GM21515 (cell line): ENCODE data around the gene TANGO6.

Source experiments
- ATAC-seq: cut with Tn5 transposase; IDR thresholded peaks from one replicate; pipeline ENCODE4 v1.9.1; 2021; ENCODE audit not compliant: unreplicated experiment

The TANGO6 gene

GRCh38 chr16:68907297-68907696, 64.0 kb downstream of the TANGO6 start:
- ATAC-seq: no peak

- no peak for ATAC-seq
These were observed 64.5 kb downstream of the TANGO6 start for GRCh38 chr16:68907781-68908181.

- no peak for ATAC-seq
These were observed 65.9 kb downstream of the TANGO6 start for GRCh38 chr16:68909099-68909733.

GRCh38 chr16:68910051-68910450, 66.7 kb downstream of the TANGO6 start:
- ATAC-seq: no peak

- no peak for ATAC-seq
These were observed 72.3 kb downstream of the TANGO6 start for GRCh38 chr16:68915589-68915988.

GRCh38 chr16:68917541-68917940, 74.2 kb downstream of the TANGO6 start:
- no peak for ATAC-seq

- no peak for ATAC-seq
These were observed 77.0 kb downstream of the TANGO6 start for GRCh38 chr16:68920349-68920748.

GRCh38 chr16:68921637-68922036, 78.3 kb downstream of the TANGO6 start:
- ATAC-seq: no peak

GRCh38 chr16:68923116-68923515, 79.8 kb downstream of the TANGO6 start:
- ATAC-seq: no peak

- no peak for ATAC-seq
These were observed 83.7 kb downstream of the TANGO6 start for GRCh38 chr16:68927018-68927417.

GRCh38 chr16:68931196-68931595, 87.9 kb downstream of the TANGO6 start:
- ATAC-seq: no peak

- ATAC-seq: no peak
These were observed 91.1 kb downstream of the TANGO6 start for GRCh38 chr16:68934402-68934801.

- no peak for ATAC-seq
These were observed 91.7 kb downstream of the TANGO6 start for GRCh38 chr16:68935008-68935407.

- ATAC-seq: no peak
These were observed 93.7 kb downstream of the TANGO6 start for GRCh38 chr16:68936736-68937631.

- ATAC-seq: no peak
These were observed 96.5 kb downstream of the TANGO6 start for GRCh38 chr16:68939692-68940320.

- no peak for ATAC-seq
These were observed 97.5 kb downstream of the TANGO6 start for GRCh38 chr16:68940816-68941215.

GRCh38 chr16:68943961-68944360, 100.6 kb downstream of the TANGO6 start:
- no peak for ATAC-seq

GRCh38 chr16:68948230-68948910, 105.0 kb downstream of the TANGO6 start:
- no peak for ATAC-seq

- no peak for ATAC-seq
These were observed 108.9 kb downstream of the TANGO6 start for GRCh38 chr16:68951991-68952877.

- no peak for ATAC-seq
These were observed 111.7 kb downstream of the TANGO6 start for GRCh38 chr16:68954911-68955635.
